ENCODE data around the gene NGB.
"Not testable (repeated sequence)": the region's sequence is repeated elsewhere in the genome, so short reads cannot be mapped to it uniquely, and the experiment has no call there.

The NGB gene

DNA sequence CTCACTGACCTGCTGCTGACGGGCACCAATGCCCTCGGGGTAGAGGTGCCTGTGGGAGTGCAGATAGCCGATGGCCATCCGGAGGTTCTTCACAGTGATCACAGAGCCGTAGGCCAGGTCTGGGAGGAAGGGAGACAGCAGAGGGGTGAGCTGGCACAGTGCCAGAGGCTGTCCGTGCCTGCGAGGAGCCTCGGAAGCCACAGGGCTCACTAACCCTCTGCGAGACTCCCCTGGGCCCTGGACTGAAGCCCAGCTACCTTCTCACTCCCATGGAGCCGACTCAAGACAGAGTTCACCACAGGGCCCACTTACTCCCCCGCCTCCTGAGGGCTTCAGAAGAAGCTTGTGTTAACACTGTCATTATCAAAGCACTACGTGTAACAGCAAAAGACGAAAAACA lies 25.1 kb upstream of the NGB start:
- DNase-seq (ENCODE audit: low read depth in 2 of 2), result no peak

DNA sequence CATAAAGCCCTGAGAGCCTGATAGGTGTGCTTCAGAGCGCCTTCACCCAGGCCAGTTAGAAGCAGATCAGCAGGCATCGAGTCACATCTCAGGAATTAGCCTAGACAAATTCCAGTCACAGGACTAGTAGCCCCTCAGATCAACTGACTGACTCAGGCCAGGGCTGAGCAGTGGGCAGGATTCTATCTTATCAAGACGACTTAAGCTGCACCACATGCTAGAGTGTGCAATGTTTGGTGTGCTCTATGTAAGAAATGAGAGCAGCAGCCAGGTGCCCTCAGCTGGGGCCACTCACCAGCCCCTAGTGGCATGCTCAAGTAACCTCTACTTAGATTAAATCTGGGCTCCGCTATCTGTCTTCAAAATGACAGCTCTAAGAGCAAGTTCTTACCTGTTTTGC lies 19.7 kb upstream of the NGB start:
- no peak for DNase-seq (ENCODE audit: low read depth in 2 of 2)

DNA sequence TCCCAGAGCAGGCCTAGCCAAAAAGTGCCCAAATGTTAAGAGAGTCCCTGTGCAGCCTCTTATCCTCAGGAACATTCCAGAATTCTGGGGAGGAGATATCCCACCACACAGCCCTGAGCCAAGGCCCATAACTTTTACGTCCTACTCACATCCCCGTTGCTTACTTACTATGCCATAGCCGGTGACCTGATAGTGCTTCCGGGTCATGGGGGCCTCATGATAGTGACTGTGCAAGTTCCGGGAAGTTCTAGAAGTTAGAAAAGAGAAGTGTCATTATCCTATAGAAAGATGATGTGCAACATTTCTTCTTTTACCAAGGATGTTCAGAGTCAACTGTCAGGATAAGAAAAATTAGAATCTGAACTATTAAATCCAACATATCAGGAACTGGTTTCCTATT lies 15.6 kb upstream of the NGB start:
- no peak for DNase-seq (ENCODE audit: low read depth in 2 of 2)

DNA sequence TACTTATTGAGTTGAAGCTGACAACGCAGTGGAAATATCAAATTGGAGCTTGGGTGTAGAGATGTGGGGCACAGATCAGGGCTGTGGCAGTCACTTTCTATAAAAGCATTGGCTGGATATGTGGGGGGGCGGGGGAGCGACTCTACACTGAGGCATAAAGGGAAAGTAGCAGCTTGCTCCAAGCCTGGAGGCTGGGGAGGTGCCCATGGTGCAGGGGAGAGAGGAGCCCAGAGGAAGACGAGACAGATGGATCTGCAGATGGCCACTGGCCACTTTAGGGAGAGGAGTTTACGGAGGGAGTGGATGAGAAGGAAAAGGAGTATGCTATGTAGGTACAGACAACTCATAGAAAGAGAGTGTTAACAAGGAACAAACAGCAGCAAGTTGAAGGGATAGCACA lies 13.5 kb upstream of the NGB start:
- DNase-seq (ENCODE audit: low read depth in 2 of 2), result no peak

DNA sequence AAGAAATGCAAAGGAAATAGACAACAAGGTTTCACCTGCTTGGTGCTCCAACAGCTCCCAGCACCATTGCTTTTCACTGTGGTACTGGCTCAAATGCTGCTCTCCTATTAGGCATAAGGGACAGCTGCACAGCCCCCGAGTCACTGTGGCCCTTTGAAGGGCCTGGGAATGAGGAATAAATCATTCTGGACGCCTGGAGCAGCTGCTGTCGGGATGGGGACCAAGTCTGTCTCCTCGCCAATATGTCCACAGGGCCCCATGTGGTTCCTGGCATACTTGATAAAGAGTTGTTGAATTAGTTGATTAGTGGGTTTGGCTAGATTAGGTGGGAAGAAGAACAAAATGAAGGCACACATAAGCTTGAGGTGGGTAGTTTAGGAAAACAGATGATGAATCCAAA lies 13.1 kb upstream of the NGB start:
- no peak for DNase-seq (ENCODE audit: low read depth in 2 of 2)

DNA sequence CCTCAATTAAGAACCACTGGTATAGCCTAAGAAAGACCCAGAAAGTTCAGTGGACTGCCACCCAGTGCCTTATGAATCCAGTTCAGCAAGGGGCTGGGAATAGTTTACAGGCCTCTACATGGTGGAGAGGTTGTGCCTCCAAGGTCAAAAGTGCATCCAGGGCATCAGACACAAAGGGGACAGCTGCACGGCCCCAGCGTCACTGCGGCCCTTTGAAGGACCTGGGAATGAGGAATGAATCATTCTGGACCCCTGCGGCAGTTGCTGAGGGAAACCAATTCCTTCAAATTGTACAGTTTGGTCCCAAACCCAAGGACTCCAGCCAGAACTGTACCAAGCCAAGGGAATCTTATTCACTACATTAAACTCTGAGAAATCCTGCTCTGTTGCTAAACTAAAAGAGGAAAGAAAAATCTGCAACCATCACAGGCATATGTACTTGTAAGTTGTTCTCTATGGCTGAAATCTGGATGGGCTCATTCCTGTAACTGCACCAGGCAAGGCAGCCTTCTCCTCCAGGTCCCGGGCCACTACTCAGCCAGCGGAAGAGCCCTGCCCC lies 10.9 kb upstream of the NGB start:
- DNase-seq (ENCODE audit: low read depth in 2 of 2), result no peak

DNA sequence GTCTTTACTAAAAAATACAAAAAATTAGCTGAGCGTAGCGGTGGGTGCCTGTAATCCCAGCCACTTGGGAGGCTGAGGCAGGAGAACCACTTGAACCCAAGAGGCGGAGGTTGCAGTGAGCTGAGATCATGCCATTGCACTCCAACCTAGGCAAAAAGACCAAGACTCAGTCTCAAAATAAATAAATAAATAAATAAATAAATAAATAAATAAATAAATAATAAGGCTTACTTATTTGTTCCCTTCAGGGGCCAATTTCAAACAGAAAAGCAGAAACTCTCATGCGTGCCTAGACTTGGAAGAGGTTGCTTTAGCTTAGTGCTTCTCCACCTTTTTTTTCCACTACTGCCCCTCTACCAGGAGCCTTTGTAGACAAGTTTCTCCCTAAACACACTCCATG lies 9.9 kb upstream of the NGB start:
- not testable (repeated sequence) for DNase-seq (ENCODE audit: low read depth in 2 of 2)

DNA sequence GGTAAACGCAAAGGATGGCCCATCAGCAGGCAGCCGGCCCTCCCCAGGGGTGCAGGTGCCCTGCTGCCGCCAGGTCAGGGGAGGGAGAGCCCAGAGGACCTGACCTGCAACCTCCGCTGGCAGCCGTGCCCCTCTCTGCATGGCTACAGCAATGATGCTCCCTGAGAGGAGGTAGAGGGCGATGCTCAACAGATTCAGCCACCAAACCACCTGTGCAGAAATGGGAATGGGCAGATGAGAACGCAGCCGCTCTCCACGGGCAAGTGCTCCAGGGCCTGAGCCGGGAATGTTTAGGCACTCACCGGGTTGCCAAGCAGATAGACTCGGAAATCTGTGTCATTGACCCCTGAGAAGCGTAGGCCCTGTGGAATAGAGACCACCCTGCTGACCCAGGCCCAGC lies 8.7 kb upstream of the NGB start:
- DNase-seq (ENCODE audit: low read depth in 2 of 2), result no peak

DNA sequence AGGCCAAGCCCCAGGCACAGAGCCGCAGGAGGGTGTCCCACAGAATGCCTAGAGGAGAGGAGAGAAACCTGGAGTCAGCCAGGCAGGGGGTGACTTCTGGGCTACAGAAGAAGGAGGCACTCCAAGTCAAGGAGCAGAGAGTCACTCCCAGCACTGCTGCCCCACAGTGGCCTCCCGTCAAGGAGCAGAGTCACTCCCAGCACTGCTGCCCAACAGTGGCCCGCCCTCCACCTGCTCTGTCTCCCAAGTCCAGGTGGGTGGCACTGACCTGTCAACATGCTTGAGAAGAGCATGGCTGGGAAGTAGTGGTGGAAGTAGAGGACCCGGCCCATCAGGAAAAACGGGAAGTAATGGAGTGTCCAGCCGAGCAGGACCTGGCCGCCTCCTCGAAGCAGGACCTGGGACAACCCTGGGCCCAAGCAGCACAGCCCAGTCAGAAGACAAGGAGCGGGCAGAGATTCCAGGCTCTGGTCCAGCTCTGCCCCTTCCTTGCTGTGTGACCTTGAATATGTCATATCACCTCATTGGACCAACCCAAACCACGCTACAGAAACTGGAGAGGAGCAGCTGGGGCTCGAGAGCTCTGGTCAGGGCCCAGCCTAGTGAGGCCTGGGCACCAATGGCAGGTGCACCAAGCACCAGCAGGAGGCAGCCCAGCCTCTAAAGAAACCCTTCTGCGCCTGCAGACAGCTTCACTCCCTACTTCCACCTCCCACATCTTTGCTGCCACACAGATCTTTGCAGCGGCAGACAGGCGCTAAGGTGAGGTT lies 7.6 kb upstream of the NGB start:
- DNase-seq (ENCODE audit: low read depth in 2 of 2), result no peak

DNA sequence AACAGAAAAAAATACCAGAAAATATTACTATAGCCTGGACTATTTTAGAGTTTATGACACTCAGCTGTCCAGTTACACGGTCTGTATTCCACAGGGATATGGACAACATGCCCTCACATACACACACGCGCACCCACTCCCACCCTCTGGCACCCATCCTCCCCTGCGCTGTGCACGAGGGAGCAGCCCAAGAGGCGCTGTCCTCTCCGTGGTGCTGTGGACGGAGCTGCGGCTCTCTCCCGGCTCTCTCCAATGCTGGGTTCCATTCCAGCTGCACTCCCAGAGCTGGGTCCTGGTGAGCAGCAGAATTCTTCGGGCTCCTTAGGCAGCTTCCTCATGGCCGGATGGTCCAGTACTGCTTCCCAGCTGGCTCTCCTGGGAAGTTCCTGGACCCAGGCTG lies 6.0 kb upstream of the NGB start:
- no peak for DNase-seq (ENCODE audit: low read depth in 2 of 2)

DNA sequence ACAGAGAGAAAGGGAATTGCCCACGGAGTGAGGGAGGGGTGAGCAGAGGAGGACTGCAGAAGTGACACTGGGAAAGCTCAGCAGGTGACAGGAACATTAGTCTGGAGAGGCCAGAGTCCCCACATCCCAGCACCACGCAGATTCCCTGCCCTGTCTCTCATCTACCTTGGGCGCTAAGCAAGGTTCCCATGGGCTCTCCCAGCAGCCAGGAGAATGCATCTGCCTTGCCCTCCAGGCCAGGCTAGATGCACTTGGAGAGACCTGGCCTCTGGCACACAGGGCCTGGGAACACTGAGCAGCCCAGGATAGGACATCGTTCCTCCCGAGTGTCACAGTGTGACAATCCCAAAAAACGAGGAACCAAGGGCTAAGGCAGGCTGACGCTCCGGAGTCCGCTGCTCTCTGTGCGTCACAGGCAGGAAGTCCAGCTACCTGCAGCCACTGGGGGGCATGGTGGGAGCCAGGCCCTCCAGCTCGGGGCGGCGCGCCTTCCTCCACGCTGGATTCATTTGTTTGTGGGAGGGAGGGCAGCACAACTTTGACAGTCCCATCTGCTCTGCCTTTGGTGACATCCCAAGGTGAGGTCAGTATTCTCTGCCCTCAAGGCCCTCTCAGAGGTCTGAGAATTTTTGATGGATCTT lies 5.4 kb upstream of the NGB start:
- no peak for DNase-seq (ENCODE audit: low read depth in 2 of 2)

DNA sequence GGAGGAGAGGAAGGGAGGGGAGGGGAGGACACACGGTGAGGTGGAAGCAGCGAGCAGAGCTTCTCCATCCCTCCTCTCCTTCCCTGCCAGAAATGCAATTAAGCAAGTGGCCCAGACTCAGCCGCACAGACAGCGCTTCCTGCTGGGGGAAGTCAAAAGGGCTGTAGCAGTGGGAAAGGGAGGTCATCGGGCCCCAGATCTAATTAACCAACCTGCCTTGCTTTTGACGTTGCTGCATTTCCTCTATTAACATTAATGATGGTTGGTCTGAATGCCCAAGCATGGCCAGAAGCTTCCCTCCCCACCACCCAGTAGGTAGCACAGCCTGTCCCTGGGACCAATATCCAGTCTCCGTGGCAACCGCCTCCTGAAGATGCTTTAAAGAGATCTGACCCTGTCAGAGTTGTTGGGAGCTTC lies 4.6 kb upstream of the NGB start:
- no peak for DNase-seq (ENCODE audit: low read depth in 2 of 2)

DNA sequence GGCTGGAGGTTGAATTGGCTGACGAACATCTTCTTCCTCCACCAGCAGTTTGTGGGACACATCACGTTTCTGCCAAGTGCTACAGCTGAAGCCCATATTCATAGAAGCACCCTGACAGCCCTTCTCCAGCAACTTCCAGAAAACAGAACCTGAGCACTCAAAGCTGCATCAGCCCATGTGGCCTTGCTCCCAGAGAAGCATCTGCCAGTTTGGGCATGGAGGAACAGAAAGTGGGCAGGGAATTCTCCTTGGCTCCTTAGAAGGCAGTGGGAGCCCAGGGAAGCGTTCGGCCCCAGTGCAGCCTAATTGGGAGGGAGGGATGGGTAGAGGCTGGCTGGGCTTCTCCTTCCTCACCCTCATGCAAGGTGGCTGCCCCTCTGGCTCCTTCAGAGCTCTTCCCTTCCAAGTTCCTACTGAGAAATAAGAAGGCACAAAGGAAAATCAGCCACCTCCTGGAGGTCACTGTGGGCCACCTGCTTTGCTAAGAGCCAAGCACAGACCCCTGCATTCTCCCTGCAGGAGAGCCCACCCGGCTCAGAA lies 4.1 kb upstream of the NGB start:
- DNase-seq (ENCODE audit: low read depth in 2 of 2), result no peak

DNA sequence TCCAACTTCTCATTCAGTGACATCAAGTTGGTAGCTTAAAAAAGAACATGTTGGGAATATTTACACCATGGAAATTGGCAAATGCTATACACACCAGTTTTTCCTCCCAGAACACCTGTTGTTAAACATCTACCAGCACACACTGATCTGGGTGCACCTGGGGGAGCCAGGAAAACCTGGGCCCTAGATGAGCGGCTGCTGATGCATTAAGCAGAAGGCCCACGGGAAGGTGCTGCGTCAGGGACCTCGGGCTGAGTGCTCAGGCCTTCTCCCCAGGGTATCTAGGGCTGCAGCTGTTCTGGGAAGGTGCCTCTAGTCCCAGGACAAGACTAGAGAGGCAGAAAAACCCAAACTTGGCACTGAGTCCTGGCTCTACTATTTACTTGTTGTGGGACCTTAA lies 2.8 kb upstream of the NGB start:
- no peak for DNase-seq (ENCODE audit: low read depth in 2 of 2)

DNA sequence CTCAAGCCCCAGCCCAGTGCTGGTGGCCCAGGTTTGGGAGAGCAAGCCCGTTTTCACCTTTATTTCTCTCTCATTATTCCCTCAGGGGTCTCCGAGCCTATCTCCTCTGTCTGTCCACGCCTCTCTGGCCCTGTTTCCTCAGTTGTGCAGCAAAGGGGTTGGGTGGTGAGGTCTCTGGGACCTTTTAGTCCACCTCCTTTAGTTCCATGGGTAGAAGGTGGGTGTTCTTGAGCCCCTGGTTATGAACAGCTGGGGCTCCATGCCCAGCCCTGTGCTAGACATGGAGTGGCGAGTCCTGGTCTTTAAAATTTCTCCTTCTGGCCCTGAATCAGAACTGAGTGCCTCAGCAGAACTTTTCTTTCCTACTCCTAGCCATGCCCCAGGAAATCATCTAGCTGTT lies 1.3 kb upstream of the NGB start:
- no peak for DNase-seq (ENCODE audit: low read depth in 2 of 2)

DNA sequence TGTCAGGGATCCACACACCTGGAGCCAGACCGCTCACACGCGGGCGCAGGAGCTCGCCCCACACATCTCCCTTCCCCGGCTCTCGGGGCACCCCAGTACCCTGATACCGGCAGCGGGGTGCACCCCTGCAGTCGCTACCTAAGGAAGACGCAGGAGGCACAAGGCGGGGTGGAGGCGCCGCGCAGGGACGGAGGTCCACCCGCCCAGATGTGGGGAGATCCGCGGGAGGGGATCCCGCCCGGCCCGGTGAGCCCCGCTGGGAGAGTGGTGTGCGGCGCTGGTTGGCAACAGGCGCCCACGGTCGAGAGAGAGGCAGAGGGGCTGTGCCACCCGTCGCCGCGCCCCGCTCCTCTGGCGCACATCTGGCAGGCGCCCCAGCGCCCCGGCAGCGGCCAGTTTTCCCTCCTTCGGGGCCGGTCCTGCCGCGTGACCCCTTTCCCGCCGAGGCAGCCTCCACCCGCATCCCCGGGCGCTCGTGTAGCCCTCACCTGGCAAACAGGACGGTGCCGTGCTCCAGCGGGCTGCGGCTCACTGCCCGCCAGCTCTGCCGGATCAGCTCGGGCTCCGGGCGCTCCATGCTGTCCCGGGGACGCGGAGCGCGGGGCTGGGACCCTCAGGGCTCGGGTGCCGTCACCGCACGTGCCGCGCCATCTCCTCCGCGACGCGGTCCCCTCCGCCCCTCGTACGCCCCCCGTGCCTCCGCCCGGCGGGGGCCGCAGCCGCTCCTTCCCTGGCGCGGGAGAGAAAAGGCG lies 469 bp downstream of the NGB start:
- DNase-seq (ENCODE audit: low read depth in 2 of 2), result no peak

DNA sequence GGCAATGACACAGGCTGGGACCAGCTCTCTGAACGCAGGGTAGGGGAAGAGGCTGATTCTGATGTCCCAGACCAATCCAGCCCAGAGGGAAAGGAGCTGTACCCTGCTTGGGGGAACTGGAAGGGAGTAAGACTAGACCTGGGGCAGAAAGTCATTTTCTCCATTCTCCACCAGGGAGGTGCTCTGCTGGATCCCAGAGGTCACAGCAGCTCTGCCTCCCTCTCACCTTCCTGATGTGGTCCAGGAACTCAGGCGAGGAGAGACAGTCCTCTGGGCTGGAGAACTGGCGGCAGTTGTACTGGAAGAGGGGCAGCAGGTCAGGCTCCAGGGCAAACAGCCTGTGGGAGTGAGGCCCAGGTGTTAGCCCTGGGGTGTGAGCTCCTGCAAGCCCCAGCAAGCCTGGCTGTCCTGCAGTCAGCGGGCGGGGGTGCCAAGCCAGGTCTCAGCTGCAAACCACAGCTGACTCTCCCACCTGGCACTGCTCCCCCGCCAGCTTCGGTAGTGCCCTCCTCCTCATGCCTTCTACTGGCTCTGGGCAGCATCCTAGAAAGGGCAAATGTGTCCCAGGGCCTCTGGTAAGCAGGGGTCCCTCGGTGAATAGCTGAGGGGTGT lies 1.9 kb downstream of the NGB start:
- no peak for DNase-seq (ENCODE audit: low read depth in 2 of 2)

DNA sequence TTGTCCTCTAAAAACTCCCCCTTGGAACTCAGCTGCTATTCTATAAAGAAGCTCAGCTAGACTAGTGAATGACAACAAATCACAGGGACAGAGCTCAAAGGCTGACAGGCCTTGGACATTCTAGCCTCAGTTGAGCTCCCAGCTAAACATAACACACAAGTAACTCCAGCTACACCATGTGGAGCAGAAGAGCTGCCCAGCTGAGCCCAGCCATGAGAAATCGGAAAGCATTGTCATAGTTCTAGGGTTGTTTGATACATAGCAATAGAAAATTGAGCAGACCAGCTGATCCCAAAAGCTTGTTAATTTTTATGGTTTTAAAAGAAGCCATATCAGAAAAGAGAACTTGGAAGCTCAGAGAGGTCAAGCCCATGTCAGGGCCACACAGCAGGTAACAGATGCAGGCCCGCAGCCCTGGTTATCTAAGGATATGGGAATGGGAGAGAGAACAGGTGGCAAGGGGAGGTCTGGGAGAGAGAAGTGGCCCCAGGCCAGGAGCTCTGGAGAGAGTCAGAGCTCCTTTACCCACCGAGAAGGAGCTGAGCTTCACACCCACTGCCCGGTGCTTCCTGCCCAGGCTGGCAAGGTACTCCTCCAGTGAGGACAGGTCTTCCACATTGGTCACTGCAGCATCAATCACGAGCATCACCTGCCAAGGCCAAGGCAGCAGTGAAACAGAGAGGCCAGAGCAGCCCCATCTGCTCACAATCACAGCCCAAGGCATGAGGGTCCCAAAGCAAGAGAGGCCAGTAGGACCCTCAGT lies 2.9 kb downstream of the NGB start:
- no peak for DNase-seq (ENCODE audit: low read depth in 2 of 2)

DNA sequence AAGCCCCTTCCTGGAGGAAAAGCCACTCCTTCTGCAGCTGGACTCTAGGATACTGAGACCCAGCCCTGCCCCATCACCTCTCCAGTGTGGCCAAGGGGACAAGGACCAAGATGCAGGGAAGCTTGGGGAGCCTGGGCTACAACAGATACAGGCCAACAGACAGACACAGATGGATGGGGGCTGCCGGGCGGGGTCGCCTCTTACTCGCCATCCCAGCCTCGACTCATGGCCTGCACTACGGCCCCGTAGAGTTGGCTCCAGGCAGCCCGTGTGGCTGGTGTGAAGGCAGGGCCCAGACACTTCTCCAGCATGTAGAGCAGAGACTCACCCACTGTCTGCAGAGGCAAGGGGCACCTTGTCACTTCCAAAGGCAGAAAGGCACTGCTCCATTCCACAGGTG lies 4.7 kb downstream of the NGB start:
- no peak for DNase-seq (ENCODE audit: low read depth in 2 of 2)

DNA sequence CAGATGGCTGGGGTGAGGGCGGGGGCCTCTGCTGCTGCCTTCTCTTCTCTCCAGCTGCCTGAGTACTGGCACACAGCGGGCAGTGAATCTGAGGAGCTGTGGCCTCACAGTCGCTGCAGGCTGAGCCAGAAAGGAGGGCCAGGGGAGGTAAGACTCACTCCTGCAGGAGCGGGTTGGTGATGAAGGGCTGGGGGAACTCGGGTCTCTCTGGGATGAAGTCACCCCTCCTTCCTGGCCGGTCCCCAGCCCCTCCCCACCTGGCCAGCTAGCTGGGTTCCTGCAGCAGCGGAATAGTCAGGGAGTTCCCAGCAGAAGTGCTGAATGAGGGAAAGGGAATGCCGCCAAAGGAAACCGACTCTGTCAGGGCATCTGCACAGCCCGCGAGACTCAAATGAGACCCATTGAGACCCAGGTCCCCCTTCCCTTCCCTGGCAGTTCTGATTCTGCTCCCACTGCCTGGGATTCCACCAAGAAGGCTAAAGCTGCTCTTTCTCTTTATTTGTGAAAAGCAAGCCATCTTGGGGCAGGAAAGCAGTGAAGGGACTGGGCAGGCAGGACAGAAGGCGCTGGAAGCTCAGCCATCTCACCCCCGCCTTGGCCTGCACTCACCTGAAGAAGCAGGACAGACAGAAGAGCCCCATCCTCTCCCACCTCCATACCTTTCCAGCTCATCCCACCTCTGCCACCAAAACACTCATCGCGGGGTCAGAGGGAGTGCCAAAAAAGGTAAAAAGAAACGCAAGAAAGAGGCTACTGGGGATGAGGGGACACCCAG lies 5.3 kb downstream of the NGB start:
- DNase-seq (ENCODE audit: low read depth in 2 of 2), result no peak

DNA sequence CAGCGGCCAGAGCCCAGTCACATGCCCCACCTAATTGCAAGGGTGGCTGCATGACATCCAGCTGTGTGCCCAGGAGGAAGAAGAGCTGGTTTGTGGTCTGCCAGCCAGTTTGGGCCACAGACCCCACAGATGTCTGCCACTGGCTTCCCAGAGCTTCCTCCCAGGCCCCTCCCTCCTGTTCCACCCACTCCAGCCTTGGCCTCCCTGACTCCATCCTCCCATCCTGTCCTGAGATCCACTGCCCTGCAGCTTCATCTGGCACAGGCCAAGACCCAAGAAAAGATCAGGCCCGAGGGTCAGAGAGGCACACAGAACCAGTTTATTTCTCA lies 5.9 kb downstream of the NGB start:
- DNase-seq (ENCODE audit: low read depth in 2 of 2), result no peak

Data from stimulated activated CD8-positive, alpha-beta memory T cell treated with anti-CD3 and anti-CD28 coated beads, Interleukin-2, amount 100 ng/mL, for 48 hours (primary cell).